Urothelium cell line (cell line): ENCODE data around the gene COBLL1.
A peak's percentile ranks its signal among the peaks of the same experiment; 100 is the strongest.
"Not testable (repeated sequence)": the region's sequence is repeated elsewhere in the genome, so short reads cannot be mapped to it uniquely, and the experiment has no call there.

ENCODE experiments used
- DNase-seq: peaks from one replicate; pipeline ENCODE4 v3.0.0; 2011; ENCODE audit warnings: low spot score, mixed read lengths
- FAIRE-seq: peaks from 2 replicates; lab custom pipeline; 2011; peaks lifted over from hg19 to GRCh38; lab: Jason Lieb, UNC

COBLL1 gene

GRCh38 chr2:164841719-164842623 is at the start of gene COBLL1:
TSS of gene COBLL1 (minus strand) at chr2:164841823. CDS start at chr2:164841196, 627 bp downstream.
- FAIRE-seq (no peak), DNase-seq (peak; percentile 81)

DNA sequence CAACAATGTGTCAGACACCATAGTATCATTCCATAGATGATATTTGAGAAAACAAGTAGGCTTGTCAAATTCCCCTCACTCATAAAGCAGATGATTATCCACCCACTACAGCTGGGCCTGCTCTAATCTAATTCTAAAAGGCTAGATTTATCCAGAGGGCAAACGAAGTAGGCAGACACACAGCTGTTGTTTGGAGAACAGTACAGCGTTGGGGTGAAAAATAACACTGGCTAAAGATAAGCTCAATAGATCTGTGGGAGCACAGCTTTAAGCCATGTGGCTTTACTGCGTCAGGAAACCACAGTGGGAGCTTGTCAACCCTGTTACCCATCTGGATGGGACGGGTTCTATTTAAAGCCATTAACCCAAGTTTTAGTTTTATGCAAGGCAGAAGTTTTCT is 48.9 kb upstream of the COBLL1 start:
- FAIRE-seq = no peak
- DNase-seq = no peak

GRCh38 chr2:164888592-164888991 is 47.0 kb upstream of the COBLL1 start:
- FAIRE-seq (no peak), DNase-seq (no peak)

DNA sequence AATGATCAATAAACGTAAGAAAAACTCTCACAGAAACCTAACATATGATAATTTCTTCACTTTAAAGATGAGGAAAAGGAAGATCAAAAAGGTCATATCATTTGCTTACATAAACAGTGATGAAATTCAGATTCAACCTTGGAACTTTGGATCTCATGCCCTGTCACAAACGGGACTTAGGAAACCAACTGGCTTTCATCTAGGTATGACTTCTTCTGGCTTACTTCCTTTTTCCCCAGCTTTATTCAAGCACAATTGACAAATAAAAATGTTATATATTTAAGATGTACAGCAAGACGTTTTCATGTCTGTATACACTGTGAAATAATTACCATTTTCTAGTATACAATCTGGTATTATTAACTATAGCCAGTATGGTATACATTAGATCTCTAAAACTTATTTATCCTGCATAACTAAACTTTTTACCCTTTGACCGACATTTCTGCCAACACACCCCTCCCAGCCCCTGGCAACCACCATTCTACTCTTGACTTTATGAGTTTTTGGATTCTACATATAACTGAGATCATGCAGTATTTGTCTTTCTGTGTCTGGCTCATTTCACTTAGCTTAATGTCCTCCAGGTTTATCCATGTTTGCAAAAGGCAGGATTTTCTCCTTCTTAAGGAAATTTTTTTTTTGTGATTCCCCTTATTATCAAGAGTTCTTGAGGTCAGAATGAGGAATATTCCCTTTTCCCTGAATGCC is 46.0 kb upstream of the COBLL1 start:
- FAIRE-seq (no peak), DNase-seq (no peak)

GRCh38 chr2:164882276-164882675 is 40.7 kb upstream of the COBLL1 start:
- FAIRE-seq (no peak), DNase-seq (no peak)

- FAIRE-seq (no peak), DNase-seq (no peak)
Measured at GRCh38 chr2:164881524-164881923, 39.9 kb upstream of the COBLL1 start.

DNA sequence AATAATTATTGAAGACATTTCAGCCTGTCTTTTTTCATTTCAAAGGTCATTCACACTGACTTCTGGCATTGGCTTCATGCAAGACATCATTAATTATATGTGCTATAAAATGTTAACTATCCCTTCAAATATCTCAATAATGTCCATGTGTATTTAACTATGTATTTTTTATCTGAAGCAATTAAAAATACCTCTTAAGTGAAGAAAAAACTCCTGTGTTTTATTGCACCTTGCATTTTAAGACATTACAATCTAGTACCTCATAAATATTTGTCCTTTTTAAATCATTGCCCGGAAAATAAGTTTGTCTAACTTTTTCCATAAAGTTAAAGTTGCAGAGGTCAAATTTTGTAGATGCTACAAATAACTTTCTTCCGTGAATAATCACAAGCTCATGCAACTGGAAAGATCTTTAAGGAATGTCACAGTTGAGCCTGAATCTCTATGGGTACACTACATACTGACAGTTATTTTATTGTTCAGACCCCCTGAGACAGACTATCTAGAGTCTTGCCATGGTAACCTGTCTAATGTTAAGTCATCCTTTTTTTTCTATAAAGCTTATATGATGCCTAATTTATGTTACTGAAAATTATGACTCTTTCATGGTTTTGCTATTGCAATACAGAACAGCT is 38.4 kb upstream of the COBLL1 start:
- FAIRE-seq (no peak), DNase-seq (no peak)

GRCh38 chr2:164877927-164878326 is 36.3 kb upstream of the COBLL1 start:
- no peak for DNase-seq
- FAIRE-seq = no peak

- FAIRE-seq = no peak
- no peak for DNase-seq
Measured at GRCh38 chr2:164877169-164877568, 35.5 kb upstream of the COBLL1 start.

GRCh38 chr2:164875334-164876205 is 33.9 kb upstream of the COBLL1 start:
- FAIRE-seq (no peak), DNase-seq (no peak)

DNA sequence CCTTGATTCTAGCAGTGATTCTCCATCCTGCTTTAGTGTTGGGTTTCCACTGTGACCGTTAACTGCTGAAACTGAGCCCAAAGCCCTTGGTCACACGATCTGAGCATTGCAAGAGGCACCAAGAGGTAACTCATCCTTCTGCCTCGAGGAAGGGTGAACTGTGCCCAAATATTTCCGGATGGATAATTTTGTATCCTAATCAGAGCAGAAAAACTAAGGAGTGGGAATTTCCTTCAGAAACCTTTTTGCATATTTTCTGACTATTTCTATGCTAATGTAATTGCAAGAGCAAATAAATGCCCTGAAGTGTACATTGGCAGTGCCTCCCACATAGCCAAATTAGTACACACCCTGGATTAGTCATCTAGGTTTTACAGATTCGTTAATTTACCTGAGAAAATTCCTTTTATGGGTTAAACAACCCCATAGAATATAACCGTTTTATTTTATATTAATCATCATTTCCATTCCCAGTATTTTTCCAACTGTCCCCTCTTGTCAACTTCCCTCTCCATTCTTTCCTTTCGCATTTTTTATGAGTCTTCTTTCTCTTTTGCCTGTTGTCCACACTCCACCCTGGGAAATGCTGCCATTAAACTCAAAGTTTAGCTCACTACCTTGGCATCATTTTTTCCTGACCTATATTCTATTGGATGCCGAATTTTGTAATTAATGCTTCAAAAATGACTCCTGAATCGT is 31.7 kb upstream of the COBLL1 start:
- DNase-seq (no peak), FAIRE-seq (no peak)

DNA sequence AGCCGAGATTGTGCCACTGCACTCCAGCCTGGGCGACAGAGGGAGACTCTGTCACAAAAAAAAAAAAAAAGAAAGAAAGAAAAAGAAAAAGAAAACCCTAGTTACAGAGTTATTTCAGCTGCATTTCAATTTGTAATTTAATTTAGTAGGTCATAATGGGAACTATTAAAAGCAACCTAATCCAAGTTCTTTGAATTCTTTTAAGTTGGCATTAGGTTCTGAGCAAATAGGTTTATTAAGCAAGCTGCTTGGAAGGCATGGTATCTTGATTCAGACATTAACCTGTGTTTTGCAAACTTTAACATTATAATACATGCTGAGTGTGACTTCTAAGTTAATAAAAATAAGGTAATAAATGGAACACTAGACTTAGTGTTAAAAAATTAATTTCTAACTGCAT is 29.8 kb upstream of the COBLL1 start:
- no peak for DNase-seq
- no peak for FAIRE-seq

GRCh38 chr2:164869420-164869772 is 27.8 kb upstream of the COBLL1 start:
- no peak for FAIRE-seq

GRCh38 chr2:164868563-164869419 is 27.2 kb upstream of the COBLL1 start:
- FAIRE-seq (no peak), DNase-seq (no peak)

More at GRCh38 chr2:164869420-164869772, 27.8 kb upstream of the COBLL1 start:
- no peak for DNase-seq

DNA sequence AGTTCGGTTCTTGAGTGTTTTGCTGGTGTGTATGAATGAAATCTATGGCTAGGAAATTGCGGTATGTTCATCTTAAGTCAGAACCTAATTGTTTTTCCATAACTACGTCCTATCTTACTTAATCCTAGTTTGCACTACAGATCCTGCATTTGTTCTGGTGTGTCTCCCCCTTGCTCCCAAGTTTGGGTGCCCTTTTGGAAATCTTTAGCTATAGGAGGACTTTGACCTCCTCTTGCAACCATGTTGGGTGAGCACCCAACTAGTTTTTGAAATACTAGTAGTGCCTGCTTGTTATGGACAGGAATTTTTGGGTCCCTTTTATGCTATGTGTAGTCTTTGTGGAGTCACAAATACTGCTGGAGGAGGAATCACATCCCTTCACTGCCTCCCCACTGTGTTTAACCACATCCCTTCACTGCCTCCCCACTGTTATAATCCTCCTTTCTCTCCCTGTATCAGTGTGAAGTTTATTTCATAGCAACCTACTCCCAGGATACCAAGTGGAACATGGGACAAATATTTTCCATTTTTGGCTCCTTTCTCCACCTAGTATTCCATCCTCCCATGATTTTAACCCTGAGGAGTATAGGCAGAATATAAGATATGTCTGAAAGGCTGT is 26.3 kb upstream of the COBLL1 start:
- FAIRE-seq = no peak
- DNase-seq = no peak

DNA sequence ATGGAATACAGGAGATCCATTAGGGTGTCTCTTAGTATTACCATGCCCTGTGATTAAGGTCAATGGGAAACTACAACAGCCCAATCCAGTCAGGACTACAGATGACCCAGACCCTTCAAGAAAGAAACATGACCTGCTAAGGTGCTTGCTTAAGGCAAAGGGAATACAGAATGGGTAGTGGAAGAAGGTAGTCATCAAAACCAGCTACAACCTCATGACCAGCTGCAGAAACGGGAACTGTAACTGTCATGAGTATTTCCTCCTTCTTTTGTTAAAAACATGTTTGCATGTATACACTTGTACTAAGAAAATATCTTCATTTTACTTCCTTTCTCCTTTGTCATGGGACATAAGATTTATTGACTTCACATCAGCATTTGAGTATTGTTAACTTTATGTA is 24.8 kb upstream of the COBLL1 start:
- DNase-seq, FAIRE-seq: not testable (repeated sequence)

DNA sequence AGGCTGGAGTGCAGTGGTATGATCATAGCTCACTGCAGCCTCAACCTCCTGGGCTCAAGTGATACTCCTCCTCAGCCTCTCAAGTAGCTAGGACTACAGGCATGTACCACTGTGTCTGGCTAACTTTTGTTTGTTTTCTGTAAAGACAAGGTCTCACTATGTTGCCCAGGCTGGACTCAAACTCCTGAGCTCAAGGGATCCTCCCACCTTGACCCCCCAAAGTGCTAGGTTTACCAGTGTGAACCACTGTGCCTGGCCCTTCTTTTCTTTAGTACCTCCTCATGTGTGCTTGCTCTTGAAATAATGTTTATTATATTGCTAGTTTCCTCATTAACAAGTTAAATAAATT is 19.0 kb upstream of the COBLL1 start:
- DNase-seq (no peak), FAIRE-seq (no peak)

DNA sequence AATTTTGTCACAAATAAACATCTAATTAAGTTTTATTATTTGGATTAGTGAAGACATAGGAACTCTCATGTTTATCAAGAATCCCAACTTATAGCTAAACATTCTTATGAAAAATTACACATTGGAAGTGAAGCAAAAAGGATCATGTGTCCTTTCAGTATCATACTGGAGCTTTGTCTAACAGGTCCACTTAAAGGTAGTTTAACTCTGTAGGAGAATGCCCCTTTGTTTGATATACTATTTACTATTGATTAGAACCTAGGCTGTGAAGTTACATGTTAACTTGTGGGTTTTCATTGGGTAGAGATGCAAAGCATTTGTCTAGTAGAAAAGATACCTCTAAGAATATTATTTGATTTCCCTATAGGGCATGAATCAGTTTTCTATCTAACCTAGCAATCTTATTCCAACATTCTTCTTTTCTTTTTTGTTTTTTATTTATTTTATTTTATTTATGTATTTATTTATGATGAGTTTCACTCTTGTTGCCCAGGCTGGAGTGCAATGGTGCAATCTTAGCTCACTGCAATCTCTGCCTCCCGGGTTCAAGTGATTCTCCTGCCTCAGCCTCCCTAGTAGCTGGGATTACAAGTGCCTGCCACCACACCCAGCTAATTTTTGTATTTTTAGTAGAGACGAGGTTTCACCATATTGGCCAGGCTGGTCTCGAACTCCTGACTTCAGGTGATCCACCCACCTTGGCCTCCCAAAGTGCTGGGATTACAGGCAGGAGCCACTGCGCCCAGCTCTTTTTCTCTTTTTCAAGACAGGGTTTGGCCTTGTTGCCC is 18.5 kb upstream of the COBLL1 start:
- not testable (repeated sequence) for FAIRE-seq, DNase-seq
